Activated CD4-positive, alpha-beta T cell treated with anti-CD3 and anti-CD28 coated beads, Interleukin-2, amount 50 U/mL, for 16 hours (primary cell): ENCODE results near the gene MMEL1.
"Not testable (repeated sequence)": the region's sequence is repeated elsewhere in the genome, so short reads cannot be mapped to it uniquely, and the experiment has no call there.

Source experiments
- DNase-seq: peaks from one replicate; pipeline ENCODE4 v3.0.0-alpha.2; 2020

The MMEL1 gene

DNA sequence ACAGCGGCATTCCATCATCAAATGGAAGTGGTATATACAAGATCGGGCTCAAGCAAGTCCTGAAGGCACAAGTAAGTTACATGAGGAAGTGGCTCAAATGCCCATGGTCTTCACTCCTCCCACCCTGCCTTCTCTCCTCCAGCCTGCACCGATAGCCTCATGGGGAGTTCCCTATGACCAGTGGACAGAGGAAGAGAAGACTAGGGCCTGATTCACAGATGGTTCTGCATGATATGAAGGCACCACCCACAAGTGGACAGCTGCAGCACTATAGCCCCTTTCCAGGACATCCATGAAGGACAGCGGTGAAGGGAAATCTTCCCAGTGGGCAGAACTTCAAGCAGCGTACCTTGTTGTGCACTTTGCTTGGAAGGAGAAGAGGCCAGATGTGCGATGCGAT is 7.1 kb downstream of the MMEL1 start:
- not testable (repeated sequence) for DNase-seq

DNA sequence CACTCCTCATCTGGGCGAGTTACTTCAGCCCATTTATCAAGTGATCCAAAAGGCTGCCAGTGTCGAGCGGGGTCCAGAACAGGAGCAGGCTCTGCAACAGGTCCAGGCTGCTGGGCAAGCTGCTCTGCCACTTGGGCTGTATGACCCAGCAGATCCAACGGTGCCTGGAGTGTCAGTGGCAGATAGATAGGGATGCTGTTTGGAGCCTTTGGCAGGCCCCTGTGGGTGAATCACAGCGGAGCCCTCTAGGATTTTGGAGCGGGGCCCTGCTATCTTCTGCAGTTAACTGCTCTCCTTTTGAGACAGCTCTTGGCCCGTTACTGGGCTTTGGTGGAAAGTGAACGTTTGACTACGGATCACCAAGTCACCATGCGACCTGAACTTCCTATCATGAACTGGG is 7.5 kb downstream of the MMEL1 start:
- DNase-seq: no peak

DNA sequence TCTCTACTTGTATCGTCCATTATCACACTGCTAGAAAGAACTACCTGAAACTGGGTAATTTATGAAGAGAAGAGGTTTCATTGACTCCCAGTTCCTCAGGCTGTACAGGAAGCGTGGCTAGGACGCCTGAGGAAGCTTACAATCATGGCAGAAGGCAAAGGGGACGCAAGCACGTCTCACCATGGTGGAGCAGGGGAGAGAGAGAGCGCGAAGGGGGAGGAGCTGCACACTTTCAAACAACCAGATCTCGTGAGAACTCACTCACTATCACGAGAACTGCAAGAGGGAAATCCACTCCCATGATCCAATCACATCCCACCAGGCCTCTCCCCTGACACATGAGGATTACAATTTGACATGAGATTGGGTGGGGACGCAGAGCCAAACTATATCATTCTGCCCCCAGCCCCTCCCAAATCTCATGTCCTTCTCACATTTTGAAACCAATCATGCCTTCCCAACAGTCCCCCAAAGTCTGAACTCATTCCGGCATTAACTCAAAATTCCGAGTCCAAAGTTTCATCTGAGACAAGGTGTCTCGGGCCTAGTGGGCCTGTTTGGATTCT is 8.0 kb downstream of the MMEL1 start:
- no peak for DNase-seq

DNA sequence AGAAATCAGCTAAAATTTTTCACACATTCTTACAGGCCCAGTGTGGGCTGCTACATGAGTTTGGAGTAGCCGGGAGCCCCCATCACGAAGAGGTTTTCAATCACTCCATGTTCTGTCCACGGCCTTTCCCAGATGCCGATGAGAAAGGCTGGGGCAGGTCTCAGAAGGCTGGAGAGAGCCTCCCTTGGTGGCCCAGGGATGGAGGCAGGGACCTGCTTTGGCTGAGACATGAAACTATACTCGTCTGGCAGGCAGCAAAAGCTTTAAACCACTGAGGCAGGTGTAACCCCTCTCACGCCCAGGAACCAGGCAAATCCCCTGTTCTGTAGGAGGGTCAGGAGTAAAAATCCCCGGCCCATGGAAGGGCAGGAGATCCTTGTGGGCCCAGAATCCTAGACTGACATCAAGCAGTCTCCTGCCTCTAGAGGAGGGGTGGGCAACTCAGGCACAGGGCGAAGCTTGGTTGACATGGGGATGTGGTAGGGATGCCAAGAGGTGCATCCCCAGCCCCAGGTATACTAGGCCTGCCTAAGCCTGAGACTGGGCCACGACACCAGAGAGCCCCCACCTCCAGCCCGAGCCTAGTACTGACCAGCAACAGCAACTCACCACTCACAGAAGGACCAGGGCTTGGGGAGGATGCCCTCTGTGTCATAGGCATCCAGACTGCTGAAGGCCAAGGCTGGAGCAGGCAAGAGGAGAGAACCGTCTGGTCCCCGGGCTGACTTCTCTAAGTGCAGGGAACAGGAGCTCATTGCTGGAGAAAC is 9.1 kb downstream of the MMEL1 start:
- DNase-seq: no peak

DNA sequence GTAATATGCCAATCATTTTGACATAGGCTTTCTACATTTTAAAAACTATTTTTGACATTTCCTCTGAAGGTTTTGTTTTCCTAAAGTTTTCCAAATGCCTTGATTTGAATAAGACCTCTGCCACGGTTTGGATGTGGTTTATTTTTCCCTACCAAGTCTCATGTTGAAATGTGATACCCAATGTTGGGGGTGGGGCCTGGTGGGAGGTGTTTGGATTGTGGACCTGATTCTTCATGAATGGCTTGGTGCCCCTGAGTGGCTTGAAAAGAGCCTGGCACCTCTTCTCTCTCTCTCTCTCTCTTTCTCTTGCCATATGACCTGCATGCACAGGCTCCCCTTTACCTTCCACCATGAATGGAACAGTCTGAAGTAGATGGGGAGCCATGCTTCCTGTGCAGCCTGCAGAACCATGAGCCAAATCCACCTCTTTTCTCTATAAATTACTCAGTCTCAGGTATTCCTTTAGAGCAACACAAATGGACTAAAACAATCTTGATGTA is 14.8 kb downstream of the MMEL1 start:
- DNase-seq: no peak

DNA sequence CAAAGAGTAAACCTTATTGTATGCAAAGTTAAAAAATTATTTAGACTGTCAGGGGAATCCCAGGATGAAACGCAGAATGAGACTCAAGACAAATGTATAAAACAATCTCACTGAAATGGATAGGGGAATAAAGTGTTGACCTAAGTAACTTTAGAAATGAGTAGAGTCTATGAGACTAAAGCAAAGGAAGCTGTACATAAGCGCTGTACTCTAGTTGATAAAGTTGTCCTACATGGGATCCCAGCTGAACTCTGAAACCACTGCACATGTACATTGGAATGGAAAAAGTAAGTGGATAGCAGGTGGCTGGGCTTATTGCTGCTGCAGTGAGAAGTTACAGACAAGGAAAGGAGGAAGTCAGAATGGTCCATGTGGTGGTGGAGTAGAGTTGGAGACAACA is 18.7 kb downstream of the MMEL1 start:
- DNase-seq: no peak

DNA sequence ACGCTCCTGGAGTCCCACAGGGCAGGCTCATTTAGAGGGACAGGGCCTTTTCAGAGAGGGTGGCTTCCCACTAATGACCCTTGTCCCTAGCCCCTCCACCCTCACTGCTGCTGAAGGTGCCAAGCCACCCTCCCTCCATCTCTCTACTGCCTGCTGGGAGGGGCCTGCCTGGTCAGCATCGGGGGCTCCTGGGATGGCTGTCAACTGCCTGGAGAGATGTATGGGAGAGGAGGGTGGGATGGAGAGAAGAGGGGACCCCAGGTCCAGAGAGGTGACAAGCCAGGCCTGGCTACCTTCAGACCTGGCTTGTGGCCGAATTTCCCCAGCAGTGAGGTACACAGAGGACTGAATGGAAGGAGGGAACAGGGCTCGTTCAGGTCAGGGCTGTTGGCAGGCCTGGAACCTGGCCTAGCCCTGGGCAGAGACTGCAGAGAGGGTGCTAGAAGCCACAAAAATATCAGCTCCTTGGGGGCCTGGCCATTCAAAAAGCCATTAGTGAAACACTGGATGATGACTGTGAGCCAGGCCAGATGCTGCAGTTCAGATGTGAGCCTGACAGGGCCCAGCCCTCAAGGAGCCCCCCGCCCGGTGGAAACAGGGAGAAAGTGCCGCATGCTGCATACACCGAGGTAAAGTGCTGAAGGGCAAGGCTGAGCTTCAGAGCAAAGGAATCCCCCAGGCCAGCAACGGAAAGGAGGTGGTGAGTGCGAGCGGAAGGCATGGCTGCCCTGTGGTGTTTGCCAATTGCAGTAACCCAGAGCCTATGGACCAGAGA is 20.0 kb downstream of the MMEL1 start:
- no peak for DNase-seq

DNA sequence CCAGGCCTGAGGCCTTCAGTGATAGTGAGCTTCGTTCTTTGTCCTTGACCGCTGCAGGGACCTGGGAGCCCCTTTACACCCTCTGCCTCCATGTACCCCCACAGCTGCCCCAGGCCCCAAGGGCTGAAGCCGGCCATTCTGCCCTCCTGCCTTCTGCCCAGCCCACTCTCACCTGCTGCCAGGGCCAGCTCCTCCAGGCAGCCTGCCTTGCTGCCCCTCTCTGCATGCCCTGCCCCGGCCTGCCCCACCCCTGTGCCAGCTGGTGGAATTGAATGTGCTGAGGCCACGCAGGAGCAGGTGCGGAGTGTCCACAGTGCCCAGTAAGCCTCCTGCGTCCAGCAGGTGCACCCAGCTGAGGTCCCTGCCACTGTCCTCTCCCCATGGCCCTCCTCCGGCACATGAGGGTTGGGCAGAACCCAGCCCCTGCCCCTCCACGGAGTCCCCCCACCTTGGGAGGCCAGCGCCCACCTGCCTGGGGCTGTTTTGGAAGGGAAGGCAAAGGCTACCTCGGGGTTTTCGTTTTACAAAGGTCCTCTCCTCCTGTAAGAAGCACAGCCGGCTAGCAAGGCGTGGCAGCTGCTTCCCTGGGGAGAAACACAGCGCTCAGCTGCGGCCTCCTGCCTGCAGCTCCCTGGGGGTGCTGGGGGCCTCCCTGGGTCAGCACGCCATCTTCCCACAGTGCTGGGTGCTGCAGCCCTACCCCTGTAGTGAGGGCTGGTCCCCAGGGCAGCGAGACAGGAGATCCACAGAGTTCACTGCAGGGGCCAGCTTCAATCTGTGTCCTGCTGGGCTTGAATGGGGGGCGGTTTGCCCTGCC is 21.0 kb downstream of the MMEL1 start:
- no peak for DNase-seq

DNA sequence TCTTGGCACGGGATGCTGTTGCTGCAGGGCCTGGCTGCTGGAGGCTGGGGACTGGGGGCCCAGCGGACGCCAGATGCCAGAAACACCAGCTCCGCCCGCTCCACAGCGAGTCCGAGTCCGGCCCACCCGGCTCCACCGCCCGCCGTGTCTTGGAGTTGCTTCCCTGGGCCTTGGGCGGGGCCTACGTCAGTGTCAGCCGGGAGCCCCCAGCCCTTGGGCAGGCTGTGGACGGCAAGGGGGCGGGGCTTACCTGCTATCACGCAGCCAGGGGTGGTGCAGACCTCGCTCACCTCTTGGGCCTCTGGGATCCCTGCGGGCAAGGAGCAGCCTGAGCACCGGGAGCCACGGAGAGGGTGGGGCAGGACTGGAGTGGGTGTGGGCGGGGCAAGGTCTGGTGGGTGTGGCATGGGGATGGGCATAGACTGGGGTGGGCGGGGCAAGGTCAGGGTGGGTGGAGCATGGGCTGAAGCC is 21.8 kb downstream of the MMEL1 start:
- DNase-seq: no peak

DNA sequence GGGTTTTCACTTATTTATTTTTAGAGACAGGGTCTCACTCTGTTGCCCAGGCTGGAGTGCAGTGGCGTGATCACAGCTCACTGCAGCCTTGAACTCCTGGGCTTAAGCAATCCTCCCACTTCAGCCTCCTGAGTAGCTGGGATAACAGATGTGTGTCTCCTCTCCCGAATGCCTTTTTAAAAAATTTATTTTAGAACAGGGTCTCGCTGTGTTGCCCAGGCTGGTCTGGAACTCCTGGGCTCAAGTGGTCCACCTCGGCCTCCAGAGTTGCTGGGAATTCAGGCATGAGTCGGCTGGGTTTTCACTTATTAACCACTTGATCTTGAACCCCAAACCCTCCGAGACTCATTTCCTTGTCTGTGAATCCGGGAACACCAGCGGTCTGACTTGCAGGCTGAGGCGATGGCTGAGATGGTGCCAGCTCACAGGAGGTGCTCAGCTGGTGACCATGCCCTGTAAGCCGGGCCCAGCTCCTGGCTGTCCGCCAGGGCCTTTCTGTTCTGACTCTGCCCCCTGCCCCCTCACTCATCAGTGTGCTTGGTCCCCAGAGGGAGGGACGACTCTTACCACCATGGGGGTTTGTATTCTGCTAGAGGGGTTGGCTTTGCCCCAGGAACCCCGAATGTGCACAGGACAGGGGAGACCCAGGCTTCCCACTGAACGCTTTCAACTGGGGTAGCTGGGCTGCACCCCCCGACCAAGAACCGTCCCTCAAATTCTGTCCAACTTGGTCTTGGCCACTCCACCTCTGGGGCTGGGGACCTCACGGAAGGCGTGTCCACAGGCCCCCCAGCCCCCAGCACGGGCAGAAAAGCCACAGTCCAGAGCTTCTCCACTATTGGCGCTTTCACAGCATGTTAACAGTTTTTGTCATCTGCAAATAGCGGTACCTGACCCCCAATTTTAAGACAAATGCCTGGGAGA is 22.5 kb downstream of the MMEL1 start:
- DNase-seq: no peak

DNA sequence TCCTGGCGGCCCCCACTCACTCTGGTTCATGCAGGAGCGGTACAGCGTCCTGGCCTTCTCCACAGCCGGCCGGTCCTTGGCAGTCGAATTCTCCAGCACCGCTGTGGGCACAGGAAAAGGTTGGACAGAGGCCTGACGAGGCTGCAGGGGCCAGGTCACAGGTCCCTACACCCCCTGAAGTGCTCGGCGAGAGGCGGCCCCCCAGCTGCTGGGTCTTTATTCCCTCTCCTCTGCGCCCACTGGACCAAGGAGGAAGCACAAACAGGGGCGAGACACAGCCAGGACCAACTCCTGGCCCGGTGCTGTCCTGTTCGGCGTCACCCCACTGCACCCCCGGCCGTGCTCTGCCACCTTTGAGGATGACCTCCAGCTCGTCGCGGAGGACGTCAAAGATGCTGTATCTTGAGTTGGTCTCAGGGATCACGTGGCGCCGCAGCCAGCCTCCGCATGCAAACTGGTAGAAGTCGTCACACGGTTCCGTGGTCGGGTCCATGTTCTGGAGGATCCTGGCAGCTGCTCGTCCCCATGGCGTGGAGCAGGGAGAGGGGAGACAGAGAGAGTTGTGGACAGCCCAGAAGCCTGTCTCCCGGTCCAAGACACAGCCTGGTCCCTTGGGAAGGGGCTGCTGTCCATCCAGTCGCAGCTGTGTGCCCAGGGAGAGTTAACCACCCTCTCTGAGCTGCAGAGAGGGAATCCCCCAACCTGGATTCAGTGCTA is 23.3 kb downstream of the MMEL1 start:
- DNase-seq: no peak

DNA sequence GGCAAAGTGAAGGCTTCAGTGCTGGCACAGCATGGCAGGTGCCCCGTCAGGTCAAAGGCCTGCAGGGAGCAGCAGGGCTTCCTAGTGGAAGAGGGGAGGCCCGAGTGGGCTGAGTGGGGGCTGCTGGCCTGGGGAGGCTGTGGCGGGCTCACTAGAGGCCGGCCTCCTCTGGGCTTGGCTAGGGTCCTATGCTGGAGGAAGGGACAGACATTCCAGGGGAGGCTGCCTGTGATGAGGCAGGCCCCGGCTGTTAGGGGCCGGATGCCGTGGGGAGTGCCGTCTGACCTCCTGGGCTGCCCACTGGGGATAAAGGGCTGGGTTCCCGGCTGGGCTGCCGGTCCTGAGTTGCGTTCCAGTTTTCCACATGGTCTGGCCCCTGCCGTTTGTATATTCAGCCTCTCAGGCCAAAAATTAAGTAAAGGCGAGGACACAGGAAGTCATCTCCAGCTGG is 25.1 kb downstream of the MMEL1 start:
- no peak for DNase-seq

DNA sequence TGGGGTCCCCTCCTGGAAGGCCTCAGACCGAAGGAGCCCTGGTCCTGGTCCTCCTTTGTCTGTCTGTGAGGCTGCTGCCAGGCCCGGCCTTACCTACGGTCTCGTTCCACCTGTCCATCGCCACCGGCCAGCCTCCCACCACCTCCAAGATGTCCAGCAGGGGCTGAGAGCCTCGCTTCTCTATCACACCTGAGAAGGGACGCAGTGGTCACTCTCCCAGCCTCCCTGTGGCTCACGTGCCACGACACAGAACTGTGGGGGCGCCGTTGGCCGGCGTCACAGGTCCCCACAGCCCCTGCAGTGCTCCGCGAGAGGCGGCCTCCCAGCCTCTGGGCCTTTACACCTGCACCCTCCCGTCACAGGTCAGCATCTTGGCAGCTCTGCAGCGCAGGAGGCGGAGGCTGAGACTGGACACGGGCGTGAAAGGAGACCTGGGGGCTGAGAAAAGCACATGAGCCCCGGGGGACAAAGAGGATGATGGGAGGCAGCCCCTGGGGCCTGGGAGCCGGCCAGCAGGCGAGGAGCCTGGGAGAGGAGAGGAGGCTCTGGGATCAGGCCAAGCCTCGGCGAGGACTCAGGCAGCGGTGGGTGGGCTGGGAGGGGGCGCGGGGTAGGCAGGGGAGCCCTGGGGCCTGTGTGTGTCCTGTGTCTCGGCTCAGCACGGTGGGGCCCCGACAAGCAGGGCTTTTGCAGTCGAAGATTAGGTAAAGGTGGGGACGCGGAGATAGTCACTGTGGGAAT is 25.8 kb downstream of the MMEL1 start:
- no peak for DNase-seq

DNA sequence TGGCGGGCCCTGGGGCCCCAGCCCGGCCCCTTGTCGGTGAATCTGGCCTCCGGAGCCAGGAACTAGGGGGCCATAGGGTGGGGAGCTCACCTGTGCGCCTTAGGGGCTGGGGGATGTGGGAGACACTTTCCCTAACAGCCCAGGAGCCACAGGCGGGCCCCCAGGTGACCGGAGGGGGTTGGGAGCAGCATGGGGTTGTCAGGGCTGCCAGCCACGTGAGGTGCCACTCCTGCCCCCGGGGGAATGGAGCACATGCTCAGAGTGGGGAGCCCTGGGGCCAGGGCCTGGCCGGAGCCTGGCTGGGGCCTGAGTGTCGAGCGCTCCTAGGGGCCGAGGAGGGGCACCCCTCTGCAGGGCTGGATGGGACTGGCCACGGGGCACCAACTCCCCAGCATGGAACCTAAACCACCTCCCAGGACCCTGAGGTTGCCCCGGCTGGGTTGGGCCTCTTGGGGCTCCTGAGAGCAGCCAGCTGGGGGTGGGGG is 26.4 kb downstream of the MMEL1 start:
- DNase-seq: no peak

DNA sequence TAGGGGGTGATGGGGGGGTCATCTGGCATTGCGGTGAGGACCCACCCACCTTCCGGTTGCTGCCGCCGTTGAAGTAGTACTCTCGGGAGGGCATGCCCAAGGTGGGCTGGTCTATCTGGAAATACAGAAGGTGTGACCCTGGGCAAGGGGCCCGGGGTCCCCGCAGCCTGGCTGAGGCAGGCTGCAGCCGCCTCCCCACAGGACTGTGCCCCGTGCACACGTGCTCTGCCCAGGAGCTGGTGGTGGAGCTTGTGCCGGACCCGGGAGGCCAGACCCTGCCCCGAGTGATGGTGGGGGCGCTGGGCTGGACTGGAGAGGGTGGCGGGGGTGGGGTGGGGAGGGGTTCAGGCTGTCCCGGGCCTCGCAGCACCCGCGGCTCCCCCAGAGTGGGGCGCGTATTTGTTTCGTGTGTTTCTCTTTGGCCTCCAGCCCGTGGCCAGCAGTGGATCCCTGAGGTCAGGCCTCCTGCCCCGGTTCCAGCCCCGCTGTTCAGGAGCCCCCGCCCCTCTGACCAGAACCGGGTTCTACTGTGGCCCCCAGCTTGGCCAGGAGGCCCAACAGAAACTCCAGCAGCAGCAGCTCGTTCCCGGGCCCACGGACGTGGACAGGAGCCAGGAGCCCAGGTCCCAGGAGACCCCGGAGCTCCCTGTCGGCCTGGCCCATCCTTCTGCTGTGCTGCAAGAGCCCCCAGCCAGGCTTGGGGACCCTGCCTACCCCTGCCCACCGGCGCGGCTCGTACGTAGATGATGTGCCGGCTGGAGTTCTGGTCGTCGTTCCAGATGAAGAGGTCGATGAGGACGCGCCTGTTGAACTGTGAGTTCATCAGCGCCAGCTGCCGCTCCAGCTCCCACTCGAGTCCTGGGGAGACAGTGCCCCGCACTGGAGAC is 27.1 kb downstream of the MMEL1 start:
- no peak for DNase-seq

DNA sequence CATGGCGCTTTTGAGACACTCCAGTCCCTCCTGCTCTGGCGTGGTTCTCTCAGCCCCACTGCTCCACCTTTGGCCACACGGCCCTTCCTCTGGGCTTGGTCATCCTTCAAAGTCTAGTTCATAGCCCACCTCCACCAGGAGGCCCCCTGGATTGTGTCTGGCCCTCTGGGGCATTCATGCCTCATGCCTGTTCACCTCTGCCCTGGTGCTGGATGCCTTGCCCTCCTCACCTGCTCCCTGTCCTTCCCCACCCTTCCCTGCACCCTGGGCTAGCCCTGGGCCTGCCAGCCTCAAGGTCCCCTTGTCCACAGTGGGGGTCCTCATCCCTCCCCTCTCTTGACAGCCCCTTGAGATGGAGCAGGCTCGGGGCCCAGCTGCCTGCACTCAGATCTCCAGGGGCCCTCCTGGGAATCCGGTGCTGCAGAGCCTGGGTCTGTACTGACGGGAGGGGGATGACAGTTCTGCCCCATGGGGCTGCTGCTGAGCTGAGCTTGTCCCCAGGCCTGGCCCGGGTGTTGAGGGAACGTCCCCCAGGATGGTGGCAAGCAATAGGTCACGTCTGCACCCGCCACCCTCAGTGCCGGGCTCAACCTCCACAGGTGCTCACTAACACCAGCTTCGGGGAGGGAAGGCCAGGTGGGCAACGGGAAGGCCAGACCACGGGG is 27.8 kb downstream of the MMEL1 start:
- no peak for DNase-seq

DNA sequence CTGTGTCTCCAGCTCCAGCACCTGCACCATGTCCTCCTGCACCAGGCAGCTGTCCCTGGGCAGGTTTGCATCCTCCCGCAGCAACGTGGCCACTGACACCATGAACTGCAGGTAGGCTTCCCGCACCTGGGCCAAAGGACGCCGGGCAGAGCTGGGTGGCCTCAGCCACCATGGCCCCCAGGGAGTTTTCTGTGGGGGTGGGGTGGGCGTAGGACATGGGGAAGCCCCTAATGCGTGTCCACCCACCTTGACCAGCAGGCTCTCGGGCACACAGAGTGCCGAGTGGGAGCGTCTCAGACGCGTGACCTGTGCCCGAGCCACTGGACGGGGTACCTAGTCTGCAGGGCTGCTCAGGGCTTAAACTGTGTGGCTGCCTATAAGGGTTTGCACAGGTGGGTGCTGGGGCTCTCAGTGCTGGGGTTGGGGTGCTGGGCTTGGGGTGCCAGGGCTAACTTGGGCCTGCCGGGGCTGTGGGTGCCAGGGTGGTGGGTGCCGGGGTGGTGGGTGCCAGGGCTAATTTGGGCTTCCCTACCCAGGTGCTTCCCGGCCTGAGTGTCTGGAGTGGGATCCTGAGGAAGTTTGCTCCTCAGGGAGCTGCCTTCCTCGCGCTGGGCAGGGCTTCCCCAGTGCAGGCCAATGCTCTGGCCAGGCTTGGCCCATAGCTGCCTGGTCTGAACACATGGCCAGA is 28.5 kb downstream of the MMEL1 start:
- no peak for DNase-seq
